Left cardiac atrium (tissue), 4 donors: Measurements from ENCODE around the gene BPIFB1. TPM values are rescaled to one million over a fixed set of nuclear protein-coding genes. Genes with fewer than 3 reads are reported as not detected.

ENCODE experiments used
- ATAC-seq, 2 donors: fragments of 200-7000 bp; cut with Tn5 transposase; one replicate each; pipeline ENCODE4 v1.9.1; 2020; ENCODE audit warnings: mild to moderate bottlenecking in 2 of 2, moderate library complexity in 2 of 2
- DNase-seq: peaks from one replicate; pipeline ENCODE4 v3.0.0-alpha.2; 2020
- intact Hi-C, 2 donors: fragments of 100-400 bp; cut with DNase I; formaldehyde crosslinking; loops; one replicate each; pipeline versions ENCODE4 v1.14.1 to v1.15.1; 2022 to 2023
- long read RNA-seq: library from polyadenylated mRNA; unstranded; transcript quantifications from one replicate; pipeline ENCODE4 v2.0.0, GENCODE V29; 2021
- total RNA-seq, 2 donors: library from RNA; stranded (reverse); fragmentation: NEBNext Ultra II Directional; extraction: Animal tissue kit (Norgen Biotek cat#: 25700); gene quantifications; one replicate each; pipeline ENCODE4 v1.2.1, GENCODE V29; 2021
- donor health status: DM: no; HTN: yes; CAD: no.
- donor health status: DM: no; HTN: yes; CAD: no; lungs with severe emphysema.
- donor health status: DM: yes; HTN: yes; CAD: no.
- donor health status: Dilated cardiomyopathy.

BPIFB1 gene
- not detected for total RNA-seq
- long read RNA-seq, result 0 reads

GRCh38 chr20:33282991-33283555 lies at the start of gene BPIFB1:
Gene BPIFB1, plus strand, starts transcription at chr20:33283214. Its CDS starts 2,860 bp downstream, at chr20:33286074.
- intact Hi-C loops, result no loop called here
- ATAC-seq, result no peak
- DNase-seq, result no peak

- ATAC-seq (no peak), DNase-seq (no peak)
- intact Hi-C loops, result no loop called here
Observed at GRCh38 chr20:33234050-33234449, 49.0 kb upstream of the BPIFB1 start.

DNA sequence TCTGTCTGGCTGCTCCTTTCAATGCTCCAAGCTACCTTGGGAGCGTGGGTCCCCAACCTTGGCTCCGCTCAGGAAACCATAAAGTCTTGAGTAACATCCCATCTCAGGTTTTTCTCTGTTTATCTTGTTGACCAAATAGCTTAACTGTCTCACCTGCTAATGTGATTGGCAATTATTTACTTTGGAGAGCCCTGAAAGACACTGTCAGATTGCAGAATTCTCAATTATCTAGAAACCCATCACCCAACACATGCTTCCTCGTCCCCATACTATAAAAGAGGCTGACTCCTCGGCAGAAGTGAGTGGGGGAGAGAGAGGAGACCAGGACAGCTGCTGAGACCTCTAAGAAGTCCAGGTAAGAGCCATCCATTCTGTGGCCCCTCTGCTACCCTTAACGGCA lies 47.3 kb upstream of the BPIFB1 start, which contains the start of gene BPIFA1:
TSS of gene BPIFA1 (plus strand) at position 301 of the 400 bp plus-strand sequence. CDS start 1,716 bp downstream, outside the sequence.
- intact Hi-C loops, result no loop called here
- no peak for DNase-seq
- ATAC-seq, result no peak

DNA sequence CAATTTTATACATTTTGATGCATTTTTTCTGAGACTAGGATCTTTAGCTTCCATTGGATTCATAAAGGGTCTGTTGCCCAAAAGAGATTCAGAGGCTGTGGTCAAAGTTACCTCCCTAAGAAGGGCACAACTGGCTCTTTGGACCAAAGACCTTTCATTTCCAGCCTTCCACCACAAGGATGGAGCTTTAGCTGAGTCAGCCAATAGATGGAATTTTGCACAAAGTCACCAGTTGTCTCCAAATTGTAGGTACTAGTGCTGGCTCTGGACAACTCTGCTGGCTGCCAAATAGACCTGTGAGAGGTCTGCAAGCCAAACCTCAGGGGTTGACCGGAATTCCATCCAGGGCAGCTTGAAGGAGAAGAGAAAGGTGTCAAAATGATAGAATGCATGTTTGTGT lies 46.7 kb upstream of the BPIFB1 start:
- DNase-seq, result no peak
- no peak for ATAC-seq
- intact Hi-C loops, result no loop called here

GRCh38 chr20:33237989-33238388 lies 45.0 kb upstream of the BPIFB1 start:
- ATAC-seq (no peak), DNase-seq (no peak)
- intact Hi-C loops, result no loop called here

- intact Hi-C loops, result no loop called here
- no peak for ATAC-seq
Observed at GRCh38 chr20:33239418-33239817, 43.6 kb upstream of the BPIFB1 start.

GRCh38 chr20:33239979-33240736 lies 42.9 kb upstream of the BPIFB1 start:
- intact Hi-C loops, result no loop called here
- ATAC-seq (no peak), DNase-seq (no peak)

More at GRCh38 chr20:33239418-33239817, 43.6 kb upstream of the BPIFB1 start:
- no peak for DNase-seq

DNA sequence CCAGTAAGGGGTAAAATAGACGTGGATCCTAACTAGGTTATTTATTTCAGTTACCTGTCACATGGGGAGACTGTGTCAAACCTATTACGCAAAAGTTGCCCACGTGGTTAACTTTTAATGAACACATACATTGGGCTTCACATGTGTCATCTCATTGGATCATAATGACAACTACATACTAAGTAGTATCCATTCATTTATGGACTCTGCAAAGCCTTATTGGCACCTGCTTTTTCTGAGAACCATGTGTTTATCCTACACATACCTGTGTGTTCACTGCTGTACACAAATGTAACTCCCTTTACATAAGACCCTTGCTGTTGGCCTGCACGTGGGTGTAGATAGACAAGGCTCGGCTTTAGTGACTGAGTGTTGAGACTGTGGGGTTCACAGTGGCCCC lies 42.1 kb upstream of the BPIFB1 start:
- no peak for DNase-seq
- ATAC-seq, result no peak
- intact Hi-C loops, result no loop called here

DNA sequence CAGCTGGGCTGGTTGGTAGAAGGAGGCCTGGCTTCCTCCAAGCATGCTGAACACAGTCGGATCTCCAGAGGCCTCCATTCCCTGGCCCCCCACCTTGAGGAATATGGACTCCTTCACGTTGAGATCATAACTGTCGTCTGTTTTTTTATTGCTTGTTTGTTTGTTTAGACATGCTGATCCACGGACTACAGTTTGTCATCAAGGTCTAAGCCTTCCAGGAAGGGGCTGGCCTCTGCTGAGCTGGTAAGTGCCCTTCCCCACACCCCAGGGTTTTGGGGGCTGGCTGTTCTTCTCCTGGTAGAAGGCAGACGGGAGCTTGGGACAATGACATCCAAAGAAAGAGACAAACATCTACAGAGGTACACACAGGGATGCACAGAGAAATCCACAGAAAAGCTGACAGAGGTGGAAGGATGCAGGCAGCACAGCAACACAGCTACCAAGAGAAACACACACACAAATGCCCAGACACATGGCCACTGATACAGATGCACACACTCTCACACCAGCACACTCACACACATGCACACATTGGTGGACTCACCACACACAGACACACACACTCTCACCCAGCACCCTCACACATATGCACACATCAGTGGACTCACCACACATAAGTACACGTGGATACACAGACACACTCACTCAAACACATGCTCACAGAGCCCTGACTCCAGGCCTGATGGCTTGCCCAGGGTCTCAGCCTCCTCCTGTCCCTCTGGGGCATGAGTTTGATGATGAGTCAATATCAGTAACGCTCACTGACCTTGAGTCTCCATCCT lies 40.5 kb upstream of the BPIFB1 start:
- intact Hi-C loops, result no loop called here
- ATAC-seq (no peak), DNase-seq (no peak)

GRCh38 chr20:33246077-33246476 lies 36.9 kb upstream of the BPIFB1 start:
- intact Hi-C loops, result no loop called here
- DNase-seq (no peak), ATAC-seq (no peak)

GRCh38 chr20:33249456-33249855 lies 33.6 kb upstream of the BPIFB1 start:
- intact Hi-C loops, result no loop called here
- ATAC-seq (no peak), DNase-seq (no peak)

- ATAC-seq, result no peak
- intact Hi-C loops, result no loop called here
- DNase-seq, result no peak
Observed at GRCh38 chr20:33250666-33251065, 32.3 kb upstream of the BPIFB1 start.

- no peak for DNase-seq
- no peak for ATAC-seq
Observed at GRCh38 chr20:33251496-33251895, 31.5 kb upstream of the BPIFB1 start.

DNA sequence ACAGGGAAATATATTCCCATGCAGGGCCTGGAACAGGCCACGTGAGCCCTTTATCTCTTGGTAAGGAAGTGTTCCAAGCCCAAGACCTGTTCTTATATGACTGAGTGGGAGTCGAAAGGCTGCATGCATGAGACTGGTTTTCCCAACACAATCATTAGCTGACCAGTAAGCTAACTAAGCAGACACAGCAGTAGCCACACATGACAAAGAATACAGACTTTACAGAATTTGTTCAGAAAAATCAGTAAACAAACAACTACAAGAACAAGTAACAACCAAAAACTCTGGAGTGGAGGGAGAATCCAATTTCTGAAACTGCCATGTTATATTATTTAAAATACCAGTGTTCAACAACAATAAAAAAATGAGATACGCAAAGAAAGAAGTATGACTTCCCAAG lies 30.6 kb upstream of the BPIFB1 start:
- ATAC-seq, result no peak
- intact Hi-C loops, result no loop called here
- no peak for DNase-seq

More at GRCh38 chr20:33251496-33251895, 31.5 kb upstream of the BPIFB1 start:
- intact Hi-C loops, result no loop called here

DNA sequence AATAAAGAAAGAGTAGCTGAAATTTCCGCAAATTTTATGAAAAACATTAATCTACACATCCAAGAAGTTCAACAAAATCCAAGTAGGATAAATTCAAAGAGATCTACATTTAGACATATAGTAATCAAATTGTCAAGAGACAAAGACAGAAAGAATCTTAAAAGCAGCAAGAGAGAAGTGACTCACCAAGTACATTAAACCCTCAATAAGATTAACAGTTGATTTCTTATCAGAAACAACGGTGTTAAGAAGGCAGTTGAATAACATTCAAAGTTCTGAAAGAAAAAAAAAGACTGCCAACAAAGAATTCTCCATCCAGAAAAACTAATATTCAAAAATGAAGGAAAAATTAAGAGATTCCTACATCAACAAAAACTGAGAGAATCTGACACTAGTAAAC lies 28.0 kb upstream of the BPIFB1 start:
- DNase-seq (no peak), ATAC-seq (no peak)
- intact Hi-C loops, result no loop called here

GRCh38 chr20:33257237-33257636 lies 25.8 kb upstream of the BPIFB1 start:
- no peak for ATAC-seq
- intact Hi-C loops, result no loop called here
- DNase-seq, result no peak

GRCh38 chr20:33259371-33259770 lies 23.6 kb upstream of the BPIFB1 start:
- intact Hi-C loops, result no loop called here
- no peak for DNase-seq
- ATAC-seq, result no peak

- intact Hi-C loops, result no loop called here
- DNase-seq (no peak), ATAC-seq (no peak)
Observed at GRCh38 chr20:33261465-33261864, 21.5 kb upstream of the BPIFB1 start.

GRCh38 chr20:33262658-33263065 lies 20.4 kb upstream of the BPIFB1 start:
- intact Hi-C loops, result no loop called here
- ATAC-seq (peak; percentile 23 to 55), DNase-seq (no peak)

- DNase-seq, result no peak
- no peak for ATAC-seq
- intact Hi-C loops, result no loop called here
Observed at GRCh38 chr20:33263784-33264183, 19.2 kb upstream of the BPIFB1 start.
